GM12878 (cell line): ENCODE measurements around the gene STRBP. TPM values are rescaled to one million over a fixed set of nuclear protein-coding genes. Genes with fewer than 3 reads are reported as not detected.

Experiments
- ATAC-seq: fragments of 200-7000 bp; cut with Tn5 transposase; 3 replicates; pipeline ENCODE4 v1.9.1; 2020; ENCODE audit warnings: mild to moderate bottlenecking, moderate library complexity
- BruUV-seq: library from RNA; stranded (reverse); fragments of 400-500 nt; replicated peaks from 2 replicates; lab custom pipeline; 2021; lab: Mats Ljungman, UMichigan
- CTCF ChIA-PET: fragments of 300-600 bp; sonication (Branson Sonifier 250); formaldehyde crosslinking; extraction: SDS; loops from one replicate; lab custom pipeline; 2021; ENCODE audit warnings: inconsistent platforms; lab: Yijun Ruan, JAX
- POLR2A ChIA-PET: fragments of 350-600 bp; formaldehyde crosslinking; extraction: SDS; loops from one replicate; lab custom pipeline; 2021; ENCODE audit warnings: inconsistent platforms; lab: Charles Lee
- RAD21 ChIA-PET: fragments of 300-600 bp; sonication (Branson Sonifier 250); formaldehyde crosslinking; loops from one replicate; lab custom pipeline; 2023; ENCODE audit warnings: antibody characterized with exemption; ENCODE audit not compliant: unreplicated experiment; lab: Charles Lee
- SMC1A ChIA-PET: fragments of 300-600 bp; sonication (Branson Sonifier 250); formaldehyde crosslinking; loops from one replicate; lab custom pipeline; 2023; ENCODE audit not compliant: unreplicated experiment, uncharacterized antibody; lab: Charles Lee
- DNase-seq: peaks from one replicate; pipeline ENCODE4 v3.0.0-alpha.2; 2011; ENCODE audit warnings: low read depth, low spot score
- FAIRE-seq: peaks from 3 replicates; lab custom pipeline; 2011; peaks lifted over from hg19 to GRCh38; lab: Jason Lieb, UNC
- H2AFZ ChIP-seq: 2 replicates; pipeline ENCODE4 v1.6.0; 2011; ENCODE audit warnings: low read depth, low read length, control low read depth; ENCODE audit not compliant: control insufficient read depth
- H3K27ac ChIP-seq: 2 replicates; pipeline ENCODE4 v1.5.1; 2011; ENCODE audit warnings: control low read depth; ENCODE audit not compliant: control insufficient read depth, insufficient read depth
- H3K27me3 ChIP-seq, 2 experiments: replicated peaks in 1 of 2; 2 replicates each; pipeline versions ENCODE4 v1.6.0 to v1.6.1; 2011; ENCODE audit warnings: low read length in 1 of 2; ENCODE audit not compliant: control insufficient read depth in 2 of 2, insufficient read depth in 2 of 2
- H3K36me3 ChIP-seq, 2 experiments: 2 replicates each; pipeline ENCODE4 v1.5.1; 2011; ENCODE audit warnings: low read length in 1 of 2; ENCODE audit not compliant: control insufficient read depth in 2 of 2, insufficient read depth in 2 of 2
- H3K4me1 ChIP-seq: 2 replicates; pipeline ENCODE4 v1.6.1; 2011; ENCODE audit warnings: mild to moderate bottlenecking, low read length, moderate library complexity, mixed read lengths; ENCODE audit not compliant: control insufficient read depth, insufficient read depth
- H3K4me2 ChIP-seq: 2 replicates; pipeline ENCODE4 v1.6.0; 2011; ENCODE audit warnings: control low read depth; ENCODE audit not compliant: control insufficient read depth, insufficient read depth
- H3K4me3 ChIP-seq: fragments of 200-600 bp; sonication (generic); 2 replicates; pipeline ENCODE4 v1.5.1; 2016
- H3K79me2 ChIP-seq: 2 replicates; pipeline ENCODE4 v1.6.0; 2011; ENCODE audit warnings: low read length; ENCODE audit not compliant: control insufficient read depth, insufficient read depth
- H3K9ac ChIP-seq: 2 replicates; pipeline ENCODE4 v1.8.0; 2011; ENCODE audit warnings: low read length, control low read depth, mixed read lengths; ENCODE audit not compliant: control insufficient read depth, insufficient read depth
- H3K9me3 ChIP-seq: replicated peaks from 3 replicates; pipeline ENCODE4 v1.5.1; 2011; ENCODE audit warnings: mild to moderate bottlenecking, low read length; ENCODE audit not compliant: control insufficient read depth, insufficient read depth
- H4K20me1 ChIP-seq: 2 replicates; pipeline ENCODE4 v1.6.0; 2011; ENCODE audit not compliant: control insufficient read depth, insufficient read depth
- CBX3 ChIP-seq: fragments of 200-600 bp; sonication (generic); IDR thresholded peaks from 2 replicates; pipeline ENCODE4 v1.6.1; 2016; ENCODE audit warnings: low read depth, borderline replicate concordance
- CHD2 ChIP-seq: IDR thresholded peaks from 2 replicates; pipeline ENCODE4 v1.6.1; 2011; ENCODE audit warnings: low read depth, low read length, improper control_type of control experiment, borderline replicate concordance
- EGR1 ChIP-seq, 2 experiments: IDR thresholded peaks; 1 replicate in 1 of 2; 2 replicates in 1 of 2; pipeline ENCODE4 v1.6.1; 2011 to 2012; ENCODE audit warnings: low read depth in 2 of 2, low read length in 2 of 2, borderline replicate concordance in 1 of 2, mild to moderate bottlenecking in 1 of 2, moderate library complexity in 1 of 2
- EZH2 ChIP-seq: IDR thresholded peaks from 2 replicates; pipeline ENCODE4 v1.6.1; 2012; ENCODE audit warnings: low read depth, mild to moderate bottlenecking, control low read depth, inconsistent platforms, low read length, borderline replicate concordance; ENCODE audit not compliant: control insufficient read depth
- MTA3 ChIP-seq: IDR thresholded peaks from 2 replicates; pipeline ENCODE4 v1.6.1; 2012; ENCODE audit warnings: low read length, inconsistent platforms, borderline replicate concordance
- MYB ChIP-seq: fragments of 150-350 bp; IDR thresholded peaks from 2 replicates; pipeline ENCODE4 v1.6.1; 2014; ENCODE audit warnings: mild to moderate bottlenecking, low read depth, low read length, borderline replicate concordance
- NFIC ChIP-seq: IDR thresholded peaks from 2 replicates; pipeline ENCODE4 v1.6.1; 2012; ENCODE audit warnings: low read depth, mild to moderate bottlenecking, inconsistent platforms, low read length, moderate library complexity
- PRDM15 ChIP-seq: fragments of 450-650 bp; formaldehyde crosslinking; IDR thresholded peaks from 2 replicates; pipeline ENCODE4 v1.4.0; 2020; ENCODE audit warnings: mild to moderate bottlenecking, moderate library complexity
- RB1 ChIP-seq: fragments of 450-650 bp; formaldehyde crosslinking; IDR thresholded peaks from 2 replicates; pipeline ENCODE4 v1.6.1; 2017; ENCODE audit warnings: mild to moderate bottlenecking, borderline replicate concordance
- USF2 ChIP-seq: IDR thresholded peaks from 2 replicates; pipeline ENCODE4 v1.6.1; 2011; ENCODE audit warnings: low read depth, low read length, improper control_type of control experiment, borderline replicate concordance
- ZNF24 ChIP-seq: fragments of 450-650 bp; IDR thresholded peaks from 2 replicates; pipeline ENCODE4 v1.6.1; 2017; ENCODE audit warnings: antibody characterized with exemption, mild to moderate bottlenecking
- WGBS: methylation state at CpG from one replicate; pipeline ENCODE4 v1.1.6; 2016; ENCODE audit warnings: low lambda C conversion rate; ENCODE audit not compliant: insufficient replicate concordance, insufficient coverage; ENCODE audit errors: missing lambda C conversion rate; 5-methylcytosine and 5-hydroxymethylcytosine counted together
- in situ Hi-C: fragments of 300-500 bp; cut with MboI; formaldehyde crosslinking; loops from 9 replicates; pipeline ENCODE4 v1.14.3; 2018; ENCODE audit warnings: mixed read lengths
- intact Hi-C: fragments of 100-400 bp; cut with micrococcal nuclease; formaldehyde crosslinking; loops from one replicate; pipeline ENCODE4 v1.14.2; 2022; ENCODE audit not compliant: unreplicated experiment
- polyA plus RNA-seq, 11 experiments: library from polyadenylated mRNA; depleted of rRNA in 4 of 11; unstranded in 6 of 11; stranded (reverse) in 5 of 11; fragments of >200 nt; fragmentation: Nextera tagmentation in 4 of 11; fragmentation: Illumina TruSeq in 1 of 11; extraction: Ambion mirVana in 4 of 11; extraction: Trizol in 1 of 11; gene quantifications; 1 replicate in 1 of 11; 2 replicates in 10 of 11; pipeline versions ENCODE4 v1.2.1 to v1.2.3, GENCODE V29; 2011 to 2016; ENCODE audit warnings: inconsistent platforms in 2 of 11, missing spikeins in 2 of 11, low read depth in 1 of 11
- total RNA-seq, 4 experiments: library from RNA; depleted of rRNA in 3 of 4; stranded (reverse); fragments of >200 nt in 3 of 4; fragmentation: Illumina TruSeq in 1 of 4; extraction: Trizol in 1 of 4; gene quantifications; 2 replicates each; pipeline versions ENCODE4 v1.2.1 to v1.2.3, GENCODE V29; 2013 to 2021
- TF ChIP-seq, protein P1 (sequence below): fragments of 150-350 bp; IDR thresholded peaks from 2 replicates; pipeline ENCODE4 v1.6.1; 2014; ENCODE audit warnings: mild to moderate bottlenecking, low read depth, low read length
- TF ChIP-seq, protein P2 (sequence below): fragments of 450-650 bp; IDR thresholded peaks from 2 replicates; pipeline ENCODE4 v1.6.1; 2018; ENCODE audit warnings: borderline replicate concordance, mild to moderate bottlenecking; ENCODE audit not compliant: partially characterized antibody

The STRBP gene
- total and polyA plus RNA-seq, 10 of the 15 experiments (the other 5 are each of a cell fraction or from before 2014, with no cell fraction given): 31.0 to 96.8 (median 71.4) TPM

GRCh38 chr9:123174079-123174478, 94.3 kb downstream of the STRBP start:
- peak overlapping the region; percentile 90 for H3K4me2 ChIP-seq
- BruUV-seq: no TSS peak
- H3K79me2 ChIP-seq: peaks cover 11% of the 10 kb centered on the region
- no peaks in the 10 kb centered on the region for H4K20me1 ChIP-seq
- no peak overlapping the region for H3K4me3 ChIP-seq
- ChIA-PET SMC1A (interaction anchor here (0.7 to 1.7 kb wide), 10 partner anchors 9 to 171 kb away, joined by 3 to 5 read pairs (median 4); no protein-coding TSS in a partner anchor), RAD21 (interaction anchor here (0.9 to 1.8 kb wide), 6 partner anchors 40 to 176 kb away, joined by 3 to 5 read pairs (median 4); no protein-coding TSS in a partner anchor), POLR2A (interaction anchor here (1.2 kb wide), 1 partner anchor 60 kb away, joined by 6 read pairs; no protein-coding TSS in a partner anchor), CTCF (interaction anchor here (1.1 to 1.4 kb wide), 2 partner anchors 10 to 56 kb away, joined by 3 to 5 read pairs; no protein-coding TSS in a partner anchor)
- in situ Hi-C loops (no loop called here), intact Hi-C loops (loop anchor here (5.0 kb wide), 1 partner anchor 53 kb away; no protein-coding TSS in a partner anchor)
- no peak overlapping the region for H3K9ac ChIP-seq
- no peak overlapping the region for H2AFZ ChIP-seq
- H3K9me3 ChIP-seq: no peaks in the 10 kb centered on the region
- FAIRE-seq (no peak), DNase-seq (no peak), ATAC-seq (no peak)
- peaks cover 48% of the 10 kb centered on the region for H3K4me1 ChIP-seq
- peak overlapping the region; percentile 95 for H3K27ac ChIP-seq
- no peaks in the 10 kb centered on the region for H3K27me3 ChIP-seq
- 58% methylated on average over 1 of the region's 1 CpG for WGBS
- H3K36me3 ChIP-seq: peaks cover 0 to 10% of the 10 kb centered on the region in 2 experiments; a peak in 1 of 4 replicates
- TF ChIP-seq RB1 (no peak), CHD2 (no peak), ZNF24 (no peak), USF2 (no peak), MYB (no peak), MTA3 (no peak), EZH2 (no peak), EGR1 (IDR thresholded peaks at IDR 0.05; ENCODE audit: borderline replicate concordance in 1 of 2, low read depth in 2 of 2, low read length in 2 of 2) (no peak), CBX3 (no peak), NFIC (no peak), PRDM15 (no peak)
- TF ChIP-seq, protein P1, sequence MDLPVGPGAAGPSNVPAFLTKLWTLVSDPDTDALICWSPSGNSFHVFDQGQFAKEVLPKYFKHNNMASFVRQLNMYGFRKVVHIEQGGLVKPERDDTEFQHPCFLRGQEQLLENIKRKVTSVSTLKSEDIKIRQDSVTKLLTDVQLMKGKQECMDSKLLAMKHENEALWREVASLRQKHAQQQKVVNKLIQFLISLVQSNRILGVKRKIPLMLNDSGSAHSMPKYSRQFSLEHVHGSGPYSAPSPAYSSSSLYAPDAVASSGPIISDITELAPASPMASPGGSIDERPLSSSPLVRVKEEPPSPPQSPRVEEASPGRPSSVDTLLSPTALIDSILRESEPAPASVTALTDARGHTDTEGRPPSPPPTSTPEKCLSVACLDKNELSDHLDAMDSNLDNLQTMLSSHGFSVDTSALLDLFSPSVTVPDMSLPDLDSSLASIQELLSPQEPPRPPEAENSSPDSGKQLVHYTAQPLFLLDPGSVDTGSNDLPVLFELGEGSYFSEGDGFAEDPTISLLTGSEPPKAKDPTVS: no peak
- TF ChIP-seq, protein P2, sequence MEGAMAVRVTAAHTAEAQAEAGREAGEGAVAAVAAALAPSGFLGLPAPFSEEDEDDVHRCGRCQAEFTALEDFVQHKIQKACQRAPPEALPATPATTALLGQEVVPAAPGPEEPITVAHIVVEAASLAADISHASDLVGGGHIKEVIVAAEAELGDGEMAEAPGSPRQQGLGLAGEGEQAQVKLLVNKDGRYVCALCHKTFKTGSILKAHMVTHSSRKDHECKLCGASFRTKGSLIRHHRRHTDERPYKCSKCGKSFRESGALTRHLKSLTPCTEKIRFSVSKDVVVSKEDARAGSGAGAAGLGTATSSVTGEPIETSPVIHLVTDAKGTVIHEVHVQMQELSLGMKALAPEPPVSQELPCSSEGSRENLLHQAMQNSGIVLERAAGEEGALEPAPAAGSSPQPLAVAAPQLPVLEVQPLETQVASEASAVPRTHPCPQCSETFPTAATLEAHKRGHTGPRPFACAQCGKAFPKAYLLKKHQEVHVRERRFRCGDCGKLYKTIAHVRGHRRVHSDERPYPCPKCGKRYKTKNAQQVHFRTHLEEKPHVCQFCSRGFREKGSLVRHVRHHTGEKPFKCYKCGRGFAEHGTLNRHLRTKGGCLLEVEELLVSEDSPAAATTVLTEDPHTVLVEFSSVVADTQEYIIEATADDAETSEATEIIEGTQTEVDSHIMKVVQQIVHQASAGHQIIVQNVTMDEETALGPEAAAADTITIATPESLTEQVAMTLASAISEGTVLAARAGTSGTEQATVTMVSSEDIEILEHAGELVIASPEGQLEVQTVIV: no peak
- TF ChIP-seq, all 136 proteins: peak for 0
